GM18520 (cell line): ENCODE measurements around the gene NHS.
"Not testable (repeated sequence)": the region's sequence is repeated elsewhere in the genome, so short reads cannot be mapped to it uniquely, and the experiment has no call there.

Experiments
- ATAC-seq: cut with Tn5 transposase; IDR thresholded peaks from one replicate; pipeline ENCODE4 v1.9.1; 2021; ENCODE audit not compliant: unreplicated experiment

The NHS gene

DNA sequence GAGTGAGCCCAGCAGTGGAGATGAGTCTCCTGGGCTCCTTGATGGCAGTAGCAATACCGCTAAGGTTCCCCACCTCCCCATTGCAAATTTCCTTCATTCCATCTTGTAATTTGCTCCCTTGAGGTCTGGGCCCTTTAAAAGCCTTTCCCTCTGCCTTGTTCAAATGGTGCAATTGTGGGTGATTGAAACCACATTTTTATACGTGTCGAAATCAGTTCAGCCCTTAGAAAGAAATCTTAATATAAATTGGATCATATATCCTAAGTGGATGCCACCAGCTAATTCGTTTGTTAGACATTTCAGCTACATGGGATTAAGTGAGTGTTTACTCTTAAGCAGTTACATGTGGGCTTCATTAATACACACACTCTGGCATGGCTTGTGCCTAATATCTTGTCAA, 68.6 kb downstream of the NHS start:
- no peak for ATAC-seq

DNA sequence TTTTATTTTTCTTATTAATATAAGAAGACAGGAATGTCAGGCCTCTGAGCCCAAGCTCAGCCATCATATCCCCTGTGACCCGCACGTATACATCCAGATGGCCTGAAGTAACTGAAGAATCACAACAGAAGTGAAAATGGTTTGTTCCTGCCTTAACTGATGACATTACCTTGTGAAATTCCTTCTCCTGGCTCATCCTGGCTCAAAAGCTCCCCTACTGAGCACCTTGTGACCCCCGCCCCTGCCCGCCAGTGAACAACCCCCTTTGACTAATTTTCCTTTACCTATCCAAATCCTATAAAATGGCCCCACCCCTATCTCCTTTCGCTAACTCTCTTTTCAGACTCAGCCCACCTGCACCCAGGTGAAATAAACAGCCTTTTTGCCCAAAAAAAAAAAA, 71.3 kb downstream of the NHS start:
- not testable (repeated sequence) for ATAC-seq

DNA sequence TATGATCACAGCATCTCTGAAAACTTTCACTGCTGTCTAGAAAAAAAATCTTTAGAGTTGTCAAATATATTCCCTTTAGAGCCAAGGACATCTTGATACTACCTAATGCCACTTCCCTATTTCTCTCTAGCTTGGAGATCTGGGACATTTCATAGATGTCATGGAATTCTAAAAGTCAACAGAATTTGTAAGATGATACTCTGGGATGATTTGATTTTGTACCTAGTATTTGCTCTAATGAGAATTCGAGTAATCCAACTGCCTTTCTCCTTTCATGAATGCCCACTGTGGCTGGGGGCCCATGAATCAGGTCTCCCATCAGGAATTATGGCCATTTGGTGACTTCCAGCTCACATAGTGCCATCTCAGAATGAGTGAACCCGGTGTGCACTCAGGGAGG, 73.2 kb downstream of the NHS start:
- ATAC-seq: no peak

DNA sequence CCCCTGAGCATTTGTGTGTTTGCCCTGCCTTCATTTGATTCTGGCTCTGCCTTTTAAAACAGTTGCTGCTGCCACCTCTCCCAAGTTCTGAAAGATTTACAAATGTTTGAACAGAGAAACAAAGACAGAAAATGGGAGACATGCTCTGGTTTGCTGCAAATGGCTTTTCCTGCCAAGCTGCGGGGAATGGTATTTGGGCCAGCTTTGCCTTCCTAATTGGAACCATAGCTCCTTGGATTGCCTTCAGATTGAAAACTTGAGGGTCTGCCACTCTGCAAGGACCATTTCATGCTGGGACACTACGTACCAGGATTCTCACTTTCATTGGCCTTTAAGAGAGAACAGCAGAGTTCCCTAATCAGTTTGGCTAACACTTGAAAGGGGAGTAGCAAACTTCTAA, 74.9 kb downstream of the NHS start:
- ATAC-seq: no peak

DNA sequence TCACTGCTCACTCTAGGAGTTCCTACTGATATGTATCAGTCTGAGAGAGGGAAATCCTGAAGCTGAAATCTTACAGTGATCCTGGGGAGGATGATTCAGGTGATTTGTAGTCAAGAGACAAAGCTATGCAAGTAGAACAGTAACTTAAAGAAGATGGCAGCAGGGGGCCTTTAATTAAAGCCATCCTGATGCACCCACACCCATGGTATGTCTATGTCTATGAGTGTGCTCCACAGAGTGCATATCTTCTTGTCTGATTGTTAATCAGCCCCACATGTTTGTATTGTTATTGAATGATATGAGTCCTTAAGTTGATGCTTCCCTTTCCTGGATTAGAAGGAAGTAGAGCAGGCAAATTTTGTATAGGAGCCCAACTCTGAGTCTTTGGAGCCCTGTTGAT, 78.8 kb downstream of the NHS start:
- ATAC-seq: no peak

DNA sequence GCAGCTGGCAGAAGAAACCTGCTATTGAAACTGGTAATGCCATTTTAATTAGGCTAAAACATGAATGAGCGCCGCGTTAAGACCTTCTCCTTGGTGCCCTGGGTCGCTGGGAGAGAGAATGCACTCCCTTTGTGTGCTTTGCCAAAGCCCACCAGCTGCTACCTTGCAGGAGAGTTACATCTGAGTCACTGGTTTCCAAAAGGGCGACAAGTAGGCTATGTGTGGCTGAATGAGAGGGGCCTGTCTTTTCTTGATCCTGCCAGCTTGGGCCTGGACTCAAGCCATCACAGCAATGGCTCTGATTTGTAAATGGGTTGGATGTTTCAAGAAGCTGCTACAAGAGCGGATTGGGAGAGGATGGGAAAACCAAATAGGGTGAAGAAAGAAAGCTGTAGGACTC, 81.5 kb downstream of the NHS start:
- ATAC-seq: no peak

DNA sequence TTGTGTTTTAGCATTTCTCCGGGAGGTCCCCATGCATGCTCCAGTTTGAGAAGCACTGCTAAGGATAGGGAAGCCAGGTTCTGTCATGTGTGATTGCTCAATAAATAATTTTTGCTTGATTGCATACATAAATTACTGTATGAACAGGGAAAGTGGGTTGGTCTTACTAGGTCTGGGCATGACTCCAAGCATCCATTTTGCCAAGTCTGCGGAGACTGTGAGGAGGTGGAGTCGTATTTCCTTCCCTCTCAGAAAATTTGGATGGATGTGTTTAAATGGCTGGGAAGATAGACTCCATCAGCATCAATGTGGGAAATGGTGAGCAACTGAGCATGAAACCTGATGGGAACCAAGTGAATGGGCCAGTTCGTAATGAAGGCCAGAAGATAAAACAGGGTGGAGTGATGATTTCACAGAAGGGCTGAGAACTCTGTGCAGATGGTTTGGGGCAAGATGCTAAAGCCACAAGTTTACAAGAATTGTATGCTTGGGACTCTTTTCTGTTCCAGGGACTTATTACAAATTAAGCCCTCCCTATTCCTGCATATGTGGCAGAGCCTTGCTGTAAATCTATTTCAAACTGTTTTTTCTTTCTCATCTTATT, 84.1 kb downstream of the NHS start:
- no peak for ATAC-seq

DNA sequence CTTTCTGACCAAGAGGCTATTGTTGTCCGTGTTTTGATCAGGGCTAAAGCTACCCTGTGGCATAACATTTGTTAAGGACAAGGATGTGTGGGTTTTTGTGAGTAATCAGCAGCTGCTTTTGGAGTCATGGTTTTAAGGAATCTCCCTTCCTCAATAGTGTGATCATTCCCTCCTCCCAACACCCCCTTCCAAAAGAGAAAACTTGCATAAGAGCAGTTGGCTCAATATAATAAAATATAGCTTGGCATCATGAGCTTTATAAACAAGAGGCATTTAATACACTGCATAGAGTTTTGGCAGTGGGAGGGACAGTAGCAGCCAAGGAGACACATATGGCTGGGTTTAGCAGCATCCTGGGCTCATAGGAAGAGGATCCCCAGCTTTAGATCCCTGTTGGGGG, 84.7 kb downstream of the NHS start:
- ATAC-seq: no peak

DNA sequence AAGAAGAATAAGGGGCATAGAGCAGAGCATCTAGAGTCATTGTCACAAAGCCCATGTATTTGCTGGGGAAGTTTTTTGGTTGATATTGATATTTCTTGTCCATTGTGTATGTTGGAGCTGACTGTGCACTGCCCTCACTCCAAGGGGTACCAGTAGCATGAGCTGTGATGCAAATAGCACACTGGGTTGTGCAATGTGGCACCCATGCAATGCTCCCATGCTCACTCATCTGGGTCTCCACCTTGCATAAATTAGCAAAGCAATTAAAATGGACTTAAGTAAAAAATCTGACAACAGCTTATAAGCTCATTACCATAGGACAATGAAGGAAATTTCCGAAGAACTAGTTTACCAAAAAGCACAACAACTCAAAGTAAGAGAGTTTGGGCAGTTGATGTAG, 87.9 kb downstream of the NHS start:
- no peak for ATAC-seq

DNA sequence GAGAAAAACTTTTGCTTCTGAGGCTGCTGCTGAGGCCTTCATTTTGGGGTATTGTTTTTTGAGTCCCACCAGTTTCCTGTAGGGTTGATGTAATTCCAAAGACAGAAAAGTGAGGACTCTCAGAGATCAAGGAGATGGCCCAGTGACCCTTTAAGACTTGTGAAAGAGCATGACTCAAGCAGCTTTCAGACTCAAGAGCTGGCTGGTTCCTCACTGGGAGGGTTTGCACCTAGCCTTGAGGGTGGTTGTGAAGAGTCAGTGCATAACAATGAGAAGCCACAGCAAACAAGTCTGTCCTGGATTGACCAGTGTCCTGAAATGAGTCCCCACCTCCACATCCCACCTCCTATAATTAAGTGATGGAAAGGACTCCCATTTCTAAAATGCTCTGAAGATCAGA, 89.2 kb downstream of the NHS start:
- no peak for ATAC-seq

DNA sequence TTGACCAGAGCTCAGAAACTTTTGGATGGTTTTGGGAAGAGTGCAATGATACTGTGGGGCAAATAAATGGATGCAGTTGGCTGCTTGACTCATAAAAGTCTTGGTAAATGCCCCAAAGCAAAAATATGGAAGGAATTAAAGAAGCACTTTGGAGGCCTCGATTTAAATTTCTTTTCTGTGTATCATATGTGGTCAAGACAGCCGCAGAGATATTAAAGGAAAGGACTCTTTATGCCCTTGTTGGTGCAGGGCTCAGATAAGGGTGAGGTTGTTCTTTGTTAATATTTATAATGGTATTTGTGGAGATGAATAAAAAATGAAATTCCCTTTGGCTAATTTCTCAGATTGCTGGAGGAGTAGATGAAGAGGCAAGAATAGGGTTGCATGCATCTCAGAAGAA, 90.2 kb downstream of the NHS start:
- ATAC-seq: no peak

DNA sequence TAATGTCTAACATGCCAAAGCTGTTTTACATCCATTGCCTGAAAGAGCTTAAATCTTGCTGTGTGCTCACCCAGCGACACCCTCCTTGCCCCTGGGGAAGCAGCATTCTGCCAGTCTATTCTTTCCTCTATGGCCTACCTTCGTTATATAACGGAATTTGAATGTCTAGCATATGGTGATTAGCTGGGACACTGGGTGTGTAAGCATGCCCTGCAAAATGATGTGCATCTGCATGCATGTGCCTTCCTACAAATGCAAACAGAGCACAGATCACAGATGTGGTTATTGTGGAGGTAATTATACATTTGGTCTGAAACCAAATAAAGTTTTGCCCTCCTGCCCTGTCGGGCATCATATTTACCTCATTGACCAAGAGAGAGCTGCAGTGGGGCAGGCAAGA, 90.8 kb downstream of the NHS start:
- no peak for ATAC-seq

DNA sequence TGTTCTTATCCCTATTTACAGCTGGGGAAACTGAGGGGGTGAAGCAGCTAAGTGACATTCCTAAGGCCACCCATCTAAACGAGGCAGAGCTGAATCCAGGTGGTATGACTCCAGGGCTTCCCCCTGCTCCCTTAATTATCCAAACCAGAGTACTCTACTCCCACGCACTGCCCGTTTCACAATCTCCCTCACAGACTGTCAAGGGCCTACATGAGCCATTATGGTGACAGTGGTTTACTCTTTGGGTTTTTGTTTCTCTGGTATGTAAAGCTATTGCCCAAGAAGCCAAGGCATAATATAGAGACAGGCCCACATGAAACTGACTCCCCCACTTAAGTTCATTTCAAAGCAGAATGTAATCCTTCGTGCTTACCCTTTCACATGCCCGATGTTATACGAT, 95.1 kb downstream of the NHS start:
- no peak for ATAC-seq

DNA sequence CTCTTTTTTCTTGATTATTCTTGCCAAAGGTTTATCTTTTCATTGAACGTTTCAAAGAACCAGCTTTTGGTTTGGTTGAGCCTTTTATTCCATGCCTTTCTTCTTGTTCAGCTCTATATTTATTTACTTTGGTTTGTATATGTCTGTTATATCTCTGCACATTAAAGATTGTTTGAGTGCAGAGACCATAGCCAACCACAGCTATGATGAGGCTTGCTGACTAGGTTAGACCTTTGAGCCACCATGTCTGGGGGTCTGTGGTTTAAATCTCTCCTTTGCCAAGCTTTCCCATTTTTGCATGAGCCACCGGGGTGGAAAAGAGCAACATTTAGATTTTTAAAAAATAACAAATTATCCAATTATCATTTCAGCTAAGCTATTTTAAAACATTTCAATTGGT, 96.1 kb downstream of the NHS start:
- ATAC-seq: no peak

DNA sequence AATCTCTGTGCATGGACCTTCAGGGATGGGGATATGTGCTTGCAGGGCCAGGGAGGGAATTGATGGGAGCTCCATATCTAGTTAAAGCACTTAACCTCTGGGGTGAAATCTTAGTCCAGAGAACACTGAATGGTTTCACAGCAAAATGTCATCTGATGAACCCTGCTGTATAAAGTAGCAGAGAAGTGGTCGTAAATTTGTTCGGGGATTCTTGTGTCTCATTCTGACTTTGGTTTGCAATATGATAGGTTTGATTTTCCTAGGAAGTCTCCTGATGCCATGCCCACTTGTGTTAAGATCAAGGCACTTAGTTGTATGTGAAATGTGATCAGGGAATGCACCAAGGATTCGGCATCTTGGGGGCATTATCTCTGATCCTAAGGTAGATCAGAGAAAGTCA, 96.9 kb downstream of the NHS start:
- ATAC-seq: no peak

DNA sequence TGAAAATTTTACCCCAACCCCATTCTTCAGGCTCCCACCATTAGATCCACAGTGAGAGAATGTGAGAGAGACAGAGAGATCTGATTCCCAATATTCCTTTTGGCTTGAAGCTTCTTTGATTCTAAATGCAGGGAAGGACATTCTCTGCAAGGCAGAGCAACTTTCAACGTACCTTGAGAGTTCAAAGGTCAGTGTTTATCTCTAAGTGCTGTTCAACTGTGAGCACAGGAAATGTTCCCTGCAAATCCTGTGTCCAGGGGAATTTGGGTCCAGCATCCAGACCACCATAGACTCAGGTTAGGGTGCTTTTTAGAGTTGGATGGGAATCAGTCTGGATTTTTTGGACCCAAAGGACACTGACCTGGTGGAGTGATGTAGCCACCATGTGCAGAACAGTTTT, 97.4 kb downstream of the NHS start:
- ATAC-seq: no peak

DNA sequence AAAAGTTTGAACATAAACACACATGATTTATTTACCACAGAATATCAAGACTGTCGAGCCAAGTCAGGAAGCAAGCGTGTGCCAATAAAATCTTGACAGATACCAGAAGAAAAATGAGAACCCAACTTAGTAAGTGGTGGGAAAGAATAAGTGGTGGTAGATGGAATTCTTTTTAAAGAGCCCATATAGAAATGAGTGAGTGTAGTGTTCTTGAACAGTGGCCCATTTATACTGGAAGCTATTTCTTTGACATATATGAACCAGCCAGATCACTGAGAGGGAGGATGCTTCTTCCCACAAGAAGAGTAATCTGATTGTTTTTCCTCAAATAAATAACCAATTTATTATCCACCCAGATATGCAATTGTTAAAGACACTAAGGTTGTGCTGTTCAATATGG, 98.0 kb downstream of the NHS start:
- no peak for ATAC-seq

DNA sequence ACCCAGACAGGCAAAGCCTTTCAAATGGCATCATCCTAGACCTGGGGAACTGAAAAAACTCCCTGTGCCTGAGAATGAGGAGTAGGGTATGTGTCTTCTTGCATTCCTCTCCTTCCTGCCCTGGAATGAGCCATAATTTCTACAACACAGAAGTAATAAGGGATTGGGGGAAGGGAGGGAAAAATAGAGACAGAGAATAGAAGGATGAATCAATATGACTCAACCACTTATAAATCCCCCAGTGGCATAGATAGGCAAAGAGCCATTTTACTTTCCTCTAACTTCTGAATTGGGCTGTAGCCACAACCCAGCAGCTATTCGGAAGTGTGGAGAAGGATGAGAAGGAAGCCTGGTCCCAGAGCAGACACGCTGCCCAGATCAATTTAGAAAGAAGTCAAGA, 99.9 kb downstream of the NHS start:
- ATAC-seq: no peak

DNA sequence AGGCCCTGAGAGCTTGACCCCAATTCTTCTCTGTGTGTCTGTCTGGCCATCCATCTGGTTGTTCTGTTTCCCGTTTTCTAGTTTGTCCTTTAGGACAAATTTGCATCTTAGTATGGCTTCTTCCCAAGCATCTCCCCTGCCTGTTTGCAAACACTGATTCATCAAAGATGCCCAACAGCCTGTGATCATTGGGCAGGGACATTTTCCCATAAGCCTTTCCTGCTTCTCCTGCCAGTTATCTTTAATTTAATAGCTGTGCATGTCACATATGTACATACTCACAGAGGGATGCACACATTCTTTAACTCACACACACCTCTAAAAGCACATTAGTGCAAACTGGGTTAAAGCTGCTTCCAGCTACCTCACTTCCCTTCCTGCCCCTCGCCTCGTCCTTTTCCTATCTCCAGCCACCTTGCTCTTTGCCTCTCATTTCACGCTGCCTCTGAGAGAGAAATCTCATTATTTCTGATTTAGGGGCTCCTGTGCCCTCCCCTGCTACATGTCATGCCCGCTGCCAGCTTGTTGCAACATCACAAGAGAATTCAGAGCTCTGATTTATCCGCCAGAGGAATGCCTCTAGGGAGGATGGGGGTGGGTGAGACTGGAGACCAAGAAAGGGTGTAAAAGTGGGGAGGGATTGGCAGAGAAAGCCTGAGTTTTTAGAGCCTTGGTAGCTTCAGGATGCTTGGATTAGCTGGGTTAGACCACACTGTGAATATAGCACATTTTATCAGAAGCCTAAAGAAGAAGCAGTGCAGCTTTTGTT, 100.6 kb downstream of the NHS start:
- no peak for ATAC-seq

DNA sequence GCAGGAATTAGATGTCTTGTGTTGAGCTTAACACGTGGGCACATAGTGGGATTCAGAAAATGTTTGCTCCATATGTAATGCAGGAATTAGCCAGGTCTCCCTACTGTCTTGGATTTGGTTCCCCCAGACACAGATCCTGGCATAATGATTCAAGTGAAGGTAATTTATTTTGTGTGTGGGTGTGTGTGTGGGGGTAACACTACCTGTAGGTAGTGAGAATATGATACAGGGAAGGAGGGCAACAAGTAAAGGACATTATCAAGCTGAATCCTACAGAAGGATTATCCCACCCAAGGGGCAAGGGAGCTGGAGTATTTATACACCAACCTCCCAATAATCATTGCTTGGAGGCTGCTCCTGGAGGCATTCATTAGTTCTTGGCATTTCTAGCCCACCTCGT, 101.4 kb downstream of the NHS start:
- no peak for ATAC-seq

DNA sequence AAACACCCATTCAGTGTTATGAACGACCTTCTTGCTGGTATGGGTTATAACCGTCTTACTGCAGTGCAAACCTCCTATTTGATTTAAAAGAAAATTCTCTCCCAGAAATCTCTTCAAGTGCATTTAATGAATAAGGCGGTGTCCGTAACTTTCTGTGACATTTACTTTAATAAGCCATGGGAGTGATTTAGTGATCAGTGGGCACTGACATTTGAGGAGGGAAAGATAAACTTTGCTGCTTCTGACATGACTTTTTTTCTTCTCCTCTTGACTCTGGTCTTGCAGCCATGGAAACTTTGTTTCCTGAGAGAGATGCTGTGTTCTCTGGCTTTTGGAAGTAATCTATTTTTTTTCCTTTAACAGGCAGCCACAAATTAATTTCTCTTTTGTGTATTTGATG, 106.1 kb downstream of the NHS start:
- no peak for ATAC-seq

DNA sequence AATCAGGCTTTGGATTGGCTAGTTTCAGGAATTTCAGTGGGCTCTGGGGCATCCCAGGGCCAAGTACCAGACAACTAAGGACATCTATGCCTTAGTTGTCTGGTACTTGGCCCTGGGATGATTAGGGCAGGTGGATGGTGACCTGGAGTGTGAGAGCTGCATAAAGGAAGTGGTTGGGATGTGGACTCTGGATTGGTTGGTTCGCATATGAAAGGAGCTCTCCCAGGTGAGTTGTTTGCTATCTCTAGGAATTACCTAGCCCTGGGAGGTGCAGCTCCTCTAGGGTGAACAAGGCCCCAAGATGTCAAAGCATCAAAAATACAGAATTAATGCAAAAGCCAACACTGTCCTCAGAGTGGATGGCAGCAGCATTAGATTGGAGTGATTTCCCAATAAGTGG, 109.6 kb downstream of the NHS start:
- no peak for ATAC-seq

DNA sequence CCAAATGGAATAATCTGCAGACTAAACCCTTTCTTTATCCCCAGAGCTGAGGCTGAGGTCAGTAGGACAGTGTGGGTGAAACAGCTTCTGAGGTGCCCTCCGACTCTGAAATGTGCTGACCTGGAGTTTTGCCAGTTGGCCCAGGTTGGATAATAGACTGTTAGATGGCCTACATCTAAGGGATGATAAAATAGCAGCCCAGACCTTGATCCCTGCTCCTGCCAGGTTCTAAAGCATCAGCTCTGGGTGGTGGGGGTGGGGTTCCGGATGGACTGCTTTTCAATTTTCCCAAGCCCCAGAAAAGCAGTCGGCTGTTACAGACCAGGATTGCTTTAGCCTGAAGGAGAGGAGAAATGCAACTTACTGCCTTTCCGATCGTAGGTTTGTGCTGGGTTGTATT, 110.4 kb downstream of the NHS start:
- ATAC-seq: no peak
